HEK293 (cell line): ENCODE measurements around the gene MARK2.
A peak's percentile ranks its signal among the peaks of the same experiment; 100 is the strongest.

Experiments
- FEZF1 ChIP-seq: fragments of 450-650 bp; formaldehyde crosslinking; IDR thresholded peaks from 2 replicates; pipeline ENCODE4 v1.5.1; 2016; ENCODE audit warnings: missing biosample characterization, missing genetic modification characterization
- MYNN ChIP-seq: fragments of 450-650 bp; formaldehyde crosslinking; IDR thresholded peaks from 2 replicates; pipeline ENCODE4 v1.5.1; 2016; ENCODE audit warnings: missing biosample characterization, missing genetic modification characterization, borderline replicate concordance
- PRDM1 ChIP-seq: fragments of 450-650 bp; formaldehyde crosslinking; IDR thresholded peaks from 2 replicates; pipeline ENCODE4; 2016; ENCODE audit warnings: missing biosample characterization, missing genetic modification characterization
- SALL2 ChIP-seq: fragments of 450-650 bp; formaldehyde crosslinking; IDR thresholded peaks from 2 replicates; pipeline ENCODE4 v1.5.0; 2017; ENCODE audit warnings: missing biosample characterization, mild to moderate bottlenecking, missing genetic modification characterization, borderline replicate concordance
- SP7 ChIP-seq: fragments of 450-650 bp; formaldehyde crosslinking; IDR thresholded peaks from 2 replicates; pipeline ENCODE4 v1.5.1; 2016; ENCODE audit warnings: missing biosample characterization, missing genetic modification characterization
- WT1 ChIP-seq: fragments of 450-650 bp; formaldehyde crosslinking; IDR thresholded peaks from 2 replicates; pipeline ENCODE4 v1.5.1; 2016; ENCODE audit warnings: missing biosample characterization, missing genetic modification characterization
- YY1 ChIP-seq: fragments of 450-650 bp; formaldehyde crosslinking; IDR thresholded peaks from 2 replicates; pipeline ENCODE4 v1.5.1; 2018; ENCODE audit warnings: missing biosample characterization, missing genetic modification characterization
- ZBTB7A ChIP-seq: fragments of 450-650 bp; formaldehyde crosslinking; IDR thresholded peaks from 2 replicates; pipeline ENCODE4 v1.5.1; 2016; ENCODE audit warnings: low read depth, missing biosample characterization, missing genetic modification characterization
- ZNF133 ChIP-seq: fragments of 450-650 bp; formaldehyde crosslinking; IDR thresholded peaks from 2 replicates; pipeline ENCODE4 v1.5.1; 2016; ENCODE audit warnings: missing biosample characterization, missing genetic modification characterization
- ZNF175 ChIP-seq: fragments of 450-650 bp; formaldehyde crosslinking; IDR thresholded peaks from 2 replicates; pipeline ENCODE4 v1.5.1; 2016; ENCODE audit warnings: missing biosample characterization, missing genetic modification characterization
- ZNF2 ChIP-seq: fragments of 450-650 bp; formaldehyde crosslinking; IDR thresholded peaks from 2 replicates; pipeline ENCODE4 v1.5.1; 2016; ENCODE audit warnings: missing biosample characterization, missing genetic modification characterization
- ZNF214 ChIP-seq: fragments of 450-650 bp; formaldehyde crosslinking; IDR thresholded peaks from 2 replicates; pipeline ENCODE4 v1.5.1; 2017; ENCODE audit warnings: missing biosample characterization, mild to moderate bottlenecking, missing genetic modification characterization, borderline replicate concordance
- ZNF274 ChIP-seq, 2 experiments: fragments of 200-500 bp in 1 of 2; fragments of 450-650 bp in 1 of 2; sonication (Bioruptor generic) in 1 of 2; formaldehyde crosslinking in 1 of 2; IDR thresholded peaks; 2 replicates each; pipeline versions ENCODE4 v1.5.1 to v1.6.1; 2014 to 2016; ENCODE audit warnings: borderline replicate concordance in 1 of 2, inconsistent platforms in 1 of 2, low read length in 1 of 2, missing biosample characterization in 1 of 2, missing genetic modification characterization in 1 of 2
- ZNF324 ChIP-seq: fragments of 450-650 bp; formaldehyde crosslinking; IDR thresholded peaks from 2 replicates; pipeline ENCODE4 v1.5.1; 2016; ENCODE audit warnings: missing biosample characterization, missing genetic modification characterization
- ZNF335 ChIP-seq: fragments of 450-650 bp; formaldehyde crosslinking; conservative IDR thresholded peaks from 2 replicates; pipeline ENCODE4 v1.5.1; 2016; ENCODE audit warnings: missing biosample characterization, missing genetic modification characterization
- ZNF473 ChIP-seq: fragments of 450-650 bp; formaldehyde crosslinking; IDR thresholded peaks from 2 replicates; pipeline ENCODE4 v1.5.1; 2017; ENCODE audit warnings: missing biosample characterization, missing genetic modification characterization
- ZNF510 ChIP-seq: fragments of 450-650 bp; formaldehyde crosslinking; IDR thresholded peaks from 2 replicates; pipeline ENCODE4 v1.5.1; 2018; ENCODE audit warnings: mild to moderate bottlenecking, missing genetic modification characterization, missing biosample characterization; ENCODE audit not compliant: insufficient replicate concordance
- ZNF549 ChIP-seq: fragments of 450-650 bp; IDR thresholded peaks from 2 replicates; pipeline ENCODE4 v1.5.1; 2018; ENCODE audit warnings: missing biosample characterization, missing genetic modification characterization, mild to moderate bottlenecking, inconsistent platforms, moderate library complexity
- ZNF571 ChIP-seq: fragments of 450-650 bp; formaldehyde crosslinking; IDR thresholded peaks from 2 replicates; pipeline ENCODE4 v1.5.0; 2017; ENCODE audit warnings: missing biosample characterization, missing genetic modification characterization
- ZNF585B ChIP-seq: fragments of 450-650 bp; formaldehyde crosslinking; IDR thresholded peaks from 2 replicates; pipeline ENCODE4 v1.5.1; 2016; ENCODE audit warnings: missing biosample characterization, missing genetic modification characterization
- ZNF660 ChIP-seq: fragments of 450-650 bp; IDR thresholded peaks from 2 replicates; pipeline ENCODE4 v1.5.1; 2018; ENCODE audit warnings: missing biosample characterization, mild to moderate bottlenecking, missing genetic modification characterization
- ZNF777 ChIP-seq: fragments of 450-650 bp; formaldehyde crosslinking; IDR thresholded peaks from 2 replicates; pipeline ENCODE4 v1.5.1; 2017; ENCODE audit warnings: missing biosample characterization, missing genetic modification characterization, borderline replicate concordance
- TF ChIP-seq, protein P1 (sequence below): fragments of 450-650 bp; formaldehyde crosslinking; IDR thresholded peaks from 2 replicates; pipeline ENCODE4 v1.5.1; 2016; ENCODE audit warnings: missing biosample characterization, missing genetic modification characterization
- TF ChIP-seq, protein P2 (sequence below): fragments of 450-650 bp; formaldehyde crosslinking; IDR thresholded peaks from 2 replicates; pipeline ENCODE4 v1.5.1; 2017; ENCODE audit warnings: missing biosample characterization, missing genetic modification characterization
- TF ChIP-seq, protein P3 (sequence below): fragments of 450-650 bp; IDR thresholded peaks from 2 replicates; pipeline ENCODE4 v1.5.1; 2018; ENCODE audit warnings: missing biosample characterization, mild to moderate bottlenecking, missing genetic modification characterization
- TF ChIP-seq, protein P4 (sequence below): fragments of 450-650 bp; formaldehyde crosslinking; IDR thresholded peaks from 2 replicates; pipeline ENCODE4 v1.5.1; 2017; ENCODE audit warnings: missing biosample characterization, missing genetic modification characterization
- TF ChIP-seq, protein P5 (sequence below): fragments of 450-650 bp; formaldehyde crosslinking; IDR thresholded peaks from 2 replicates; pipeline ENCODE4 v1.5.1; 2016; ENCODE audit warnings: missing biosample characterization, missing genetic modification characterization

The MARK2 gene

DNA sequence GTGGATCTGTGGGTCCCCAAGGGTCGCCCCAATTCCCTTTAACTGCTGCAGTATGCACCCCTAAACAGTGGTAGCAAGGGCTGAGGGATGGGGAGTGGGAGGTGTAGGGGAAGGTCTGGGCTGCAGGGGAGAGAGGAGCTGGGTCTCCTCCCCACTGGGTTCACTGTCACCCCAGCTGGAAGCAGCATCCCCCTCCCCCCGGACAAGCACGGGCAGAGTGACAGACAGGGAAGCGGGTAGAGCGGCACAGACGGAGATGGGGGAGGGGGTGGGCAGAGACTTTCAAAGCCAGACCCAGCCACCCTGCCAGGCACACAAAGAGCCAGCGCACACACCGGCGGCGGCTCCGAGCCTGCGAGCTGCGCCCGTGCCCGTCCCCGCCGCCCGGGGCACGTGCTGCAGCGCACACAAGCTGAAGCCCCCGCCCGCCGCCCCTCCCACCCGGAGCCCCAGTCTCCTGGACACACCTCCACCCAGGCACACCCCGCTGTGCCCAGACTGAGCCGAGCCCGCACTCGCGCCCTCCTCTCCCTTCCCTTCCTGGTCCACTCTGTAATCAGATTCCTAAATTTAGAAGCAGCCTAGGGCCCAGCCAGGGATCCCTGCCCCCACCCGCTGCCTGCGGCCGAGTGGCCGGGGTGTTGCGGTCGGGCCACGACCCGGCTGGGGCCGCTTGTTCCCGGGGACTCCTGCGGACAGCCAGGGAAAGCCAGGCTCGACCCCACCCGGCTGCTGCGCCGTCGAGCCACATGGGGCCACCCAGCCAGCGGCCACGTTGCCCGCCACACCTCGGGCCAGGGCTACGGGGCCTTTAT is 79.0 kb downstream of the MARK2 start (continued):
- TF ChIP-seq, protein P1, sequence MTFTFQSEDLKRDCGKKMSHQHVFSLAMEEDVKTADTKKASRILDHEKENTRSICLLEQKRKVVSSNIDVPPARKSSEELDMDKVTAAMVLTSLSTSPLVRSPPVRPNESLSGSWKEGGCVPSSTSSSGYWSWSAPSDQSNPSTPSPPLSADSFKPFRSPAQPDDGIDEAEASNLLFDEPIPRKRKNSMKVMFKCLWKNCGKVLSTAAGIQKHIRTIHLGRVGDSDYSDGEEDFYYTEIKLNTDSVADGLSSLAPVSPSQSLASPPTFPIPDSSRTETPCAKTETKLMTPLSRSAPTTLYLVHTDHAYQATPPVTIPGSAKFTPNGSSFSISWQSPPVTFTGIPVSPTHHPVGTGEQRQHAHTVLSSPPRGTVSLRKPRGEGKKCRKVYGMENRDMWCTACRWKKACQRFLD = no peak
- TF ChIP-seq ZNF585B (tag by site-specific recombination) (no peak), ZNF324 (tag by site-specific recombination) (no peak), ZBTB7A (tag by site-specific recombination) (no peak), ZNF571 (tag by site-specific recombination) (no peak), ZNF2 (tag by site-specific recombination) (no peak), PRDM1 (tag by site-specific recombination) (no peak), ZNF133 (no peak), ZNF473 (tag by site-specific recombination) (no peak), ZNF660 (no peak), SP7 (no peak), SALL2 (tag by site-specific recombination) (no peak), WT1 (tag by site-specific recombination) (0 out of 2 replicates have a peak, but pooled peaks have one; percentile 16), ZNF175 (tag by site-specific recombination) (no peak), ZNF214 (tag by site-specific recombination) (no peak), FEZF1 (tag by site-specific recombination) (no peak), ZNF274 (IDR thresholded peaks at IDR 0.05; ENCODE audit: low read length) (no peak), ZNF274 (tag by site-specific recombination; IDR thresholded peaks at IDR 0.05; ENCODE audit: borderline replicate concordance) (no peak), ZNF777 (tag by site-specific recombination) (no peak), ZNF549 (tag by site-specific recombination) (no peak), YY1 (tag by site-specific recombination) (no peak), ZNF510 (tag by site-specific recombination) (no peak), ZNF335 (peak; percentile 71), MYNN (tag by site-specific recombination) (no peak)
- TF ChIP-seq, protein P2, sequence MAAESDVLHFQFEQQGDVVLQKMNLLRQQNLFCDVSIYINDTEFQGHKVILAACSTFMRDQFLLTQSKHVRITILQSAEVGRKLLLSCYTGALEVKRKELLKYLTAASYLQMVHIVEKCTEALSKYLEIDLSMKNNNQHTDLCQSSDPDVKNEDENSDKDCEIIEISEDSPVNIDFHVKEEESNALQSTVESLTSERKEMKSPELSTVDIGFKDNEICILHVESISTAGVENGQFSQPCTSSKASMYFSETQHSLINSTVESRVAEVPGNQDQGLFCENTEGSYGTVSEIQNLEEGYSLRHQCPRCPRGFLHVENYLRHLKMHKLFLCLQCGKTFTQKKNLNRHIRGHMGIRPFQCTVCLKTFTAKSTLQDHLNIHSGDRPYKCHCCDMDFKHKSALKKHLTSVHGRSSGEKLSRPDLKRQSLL = no peak
- TF ChIP-seq, protein P3, sequence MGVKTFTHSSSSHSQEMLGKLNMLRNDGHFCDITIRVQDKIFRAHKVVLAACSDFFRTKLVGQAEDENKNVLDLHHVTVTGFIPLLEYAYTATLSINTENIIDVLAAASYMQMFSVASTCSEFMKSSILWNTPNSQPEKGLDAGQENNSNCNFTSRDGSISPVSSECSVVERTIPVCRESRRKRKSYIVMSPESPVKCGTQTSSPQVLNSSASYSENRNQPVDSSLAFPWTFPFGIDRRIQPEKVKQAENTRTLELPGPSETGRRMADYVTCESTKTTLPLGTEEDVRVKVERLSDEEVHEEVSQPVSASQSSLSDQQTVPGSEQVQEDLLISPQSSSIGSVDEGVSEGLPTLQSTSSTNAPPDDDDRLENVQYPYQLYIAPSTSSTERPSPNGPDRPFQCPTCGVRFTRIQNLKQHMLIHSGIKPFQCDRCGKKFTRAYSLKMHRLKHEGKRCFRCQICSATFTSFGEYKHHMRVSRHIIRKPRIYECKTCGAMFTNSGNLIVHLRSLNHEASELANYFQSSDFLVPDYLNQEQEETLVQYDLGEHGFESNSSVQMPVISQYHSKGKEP (tag by site-specific recombination) = no peak
- TF ChIP-seq, protein P4, sequence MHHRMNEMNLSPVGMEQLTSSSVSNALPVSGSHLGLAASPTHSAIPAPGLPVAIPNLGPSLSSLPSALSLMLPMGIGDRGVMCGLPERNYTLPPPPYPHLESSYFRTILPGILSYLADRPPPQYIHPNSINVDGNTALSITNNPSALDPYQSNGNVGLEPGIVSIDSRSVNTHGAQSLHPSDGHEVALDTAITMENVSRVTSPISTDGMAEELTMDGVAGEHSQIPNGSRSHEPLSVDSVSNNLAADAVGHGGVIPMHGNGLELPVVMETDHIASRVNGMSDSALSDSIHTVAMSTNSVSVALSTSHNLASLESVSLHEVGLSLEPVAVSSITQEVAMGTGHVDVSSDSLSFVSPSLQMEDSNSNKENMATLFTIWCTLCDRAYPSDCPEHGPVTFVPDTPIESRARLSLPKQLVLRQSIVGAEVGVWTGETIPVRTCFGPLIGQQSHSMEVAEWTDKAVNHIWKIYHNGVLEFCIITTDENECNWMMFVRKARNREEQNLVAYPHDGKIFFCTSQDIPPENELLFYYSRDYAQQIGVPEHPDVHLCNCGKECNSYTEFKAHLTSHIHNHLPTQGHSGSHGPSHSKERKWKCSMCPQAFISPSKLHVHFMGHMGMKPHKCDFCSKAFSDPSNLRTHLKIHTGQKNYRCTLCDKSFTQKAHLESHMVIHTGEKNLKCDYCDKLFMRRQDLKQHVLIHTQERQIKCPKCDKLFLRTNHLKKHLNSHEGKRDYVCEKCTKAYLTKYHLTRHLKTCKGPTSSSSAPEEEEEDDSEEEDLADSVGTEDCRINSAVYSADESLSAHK (tag by site-specific recombination) = no peak
- TF ChIP-seq, protein P5, sequence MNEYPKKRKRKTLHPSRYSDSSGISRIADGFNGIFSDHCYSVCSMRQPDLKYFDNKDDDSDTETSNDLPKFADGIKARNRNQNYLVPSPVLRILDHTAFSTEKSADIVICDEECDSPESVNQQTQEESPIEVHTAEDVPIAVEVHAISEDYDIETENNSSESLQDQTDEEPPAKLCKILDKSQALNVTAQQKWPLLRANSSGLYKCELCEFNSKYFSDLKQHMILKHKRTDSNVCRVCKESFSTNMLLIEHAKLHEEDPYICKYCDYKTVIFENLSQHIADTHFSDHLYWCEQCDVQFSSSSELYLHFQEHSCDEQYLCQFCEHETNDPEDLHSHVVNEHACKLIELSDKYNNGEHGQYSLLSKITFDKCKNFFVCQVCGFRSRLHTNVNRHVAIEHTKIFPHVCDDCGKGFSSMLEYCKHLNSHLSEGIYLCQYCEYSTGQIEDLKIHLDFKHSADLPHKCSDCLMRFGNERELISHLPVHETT = no peak
